CD4-positive, alpha-beta memory T cell (primary cell): ENCODE data around the gene TSHZ3. TPM values are rescaled to one million over a fixed set of nuclear protein-coding genes. Genes with fewer than 3 reads are reported as not detected.

Experiments
- CTCF ChIA-PET: fragments of 350-600 bp; sonication (Branson Sonifier 250); formaldehyde crosslinking; loops from one replicate; lab custom pipeline; 2021; ENCODE audit warnings: inconsistent platforms; ENCODE audit not compliant: partially characterized antibody; lab: Charles Lee
- POLR2A ChIA-PET: fragments of 350-600 bp; sonication (Branson Sonifier 250); formaldehyde crosslinking; loops from one replicate; lab custom pipeline; 2021; ENCODE audit not compliant: partially characterized antibody; lab: Charles Lee
- DNase-seq, 5 donors: peaks; one replicate each; pipeline versions ENCODE4 v3.0.0 to v3.0.0-alpha.2; 2020 to 2022; ENCODE audit warnings: mixed read lengths in 1 of 5
- H3K27ac ChIP-seq: one replicate; pipeline ENCODE4 v1.7.0; 2013; ENCODE audit warnings: low read depth, low read length
- H3K27me3 ChIP-seq: 2 replicates; pipeline ENCODE4 v1.7.0; 2013; ENCODE audit warnings: mild to moderate bottlenecking, low read length, moderate library complexity; ENCODE audit not compliant: insufficient read depth
- H3K36me3 ChIP-seq: 2 replicates; pipeline ENCODE4 v1.7.0; 2013; ENCODE audit warnings: mild to moderate bottlenecking, low read length, moderate library complexity; ENCODE audit not compliant: insufficient read depth
- H3K4me1 ChIP-seq: 2 replicates; pipeline ENCODE4 v1.7.0; 2013; ENCODE audit warnings: mild to moderate bottlenecking, low read length, moderate library complexity; ENCODE audit not compliant: insufficient read depth
- H3K4me3 ChIP-seq, 2 donors: one replicate each; pipeline ENCODE4 v1.7.0; 2013; ENCODE audit warnings: low read length in 2 of 2, mild to moderate bottlenecking in 1 of 2
- H3K9me3 ChIP-seq, 2 donors: one replicate each; pipeline ENCODE4 v1.7.0; 2013; ENCODE audit warnings: low read length in 2 of 2, control low read depth in 1 of 2; ENCODE audit not compliant: control insufficient read depth in 1 of 2
- H3K27ac Mint-ChIP-seq, 7 donors: one replicate each; pipeline ENCODE4 v1.8.0; 2020 to 2021; ENCODE audit warnings: mixed read lengths in 7 of 7, mild to moderate bottlenecking in 6 of 7, inconsistent platforms in 3 of 7, moderate library complexity in 3 of 7
- H3K27me3 Mint-ChIP-seq, 2 donors: one replicate each; pipeline ENCODE4 v1.8.0; 2020 to 2021; ENCODE audit warnings: mixed read lengths in 2 of 2
- H3K36me3 Mint-ChIP-seq, 2 donors: one replicate each; pipeline ENCODE4 v1.8.0; 2020 to 2021; ENCODE audit warnings: mixed read lengths in 2 of 2, inconsistent platforms in 1 of 2, mild to moderate bottlenecking in 1 of 2
- H3K4me1 Mint-ChIP-seq, 4 donors: one replicate each; pipeline ENCODE4 v1.8.0; 2020 to 2021; ENCODE audit warnings: mixed read lengths in 4 of 4, mild to moderate bottlenecking in 1 of 4
- H3K4me3 Mint-ChIP-seq, 8 donors: one replicate each; pipeline ENCODE4 v1.8.0; 2020 to 2021; ENCODE audit warnings: mixed read lengths in 8 of 8, mild to moderate bottlenecking in 7 of 8, moderate library complexity in 6 of 8, inconsistent platforms in 3 of 8
- H3K9me3 Mint-ChIP-seq, 8 donors: one replicate each; pipeline ENCODE4 v1.8.0; 2020 to 2021; ENCODE audit warnings: mixed read lengths in 8 of 8, mild to moderate bottlenecking in 5 of 8, inconsistent platforms in 3 of 8, moderate library complexity in 1 of 8
- intact Hi-C: fragments of 100-400 bp; cut with micrococcal nuclease; formaldehyde crosslinking; loops from one replicate; pipeline ENCODE4 v1.15.1; 2023
- polyA plus RNA-seq, 2 donors: library from polyadenylated mRNA; unstranded; fragments of 300-500 nt; fragmentation: Illumina TruSeq; gene quantifications; one replicate each; pipeline ENCODE4 v1.2.3, GENCODE V29; 2021
- total RNA-seq, 2 experiments: library from RNA; stranded (reverse); gene quantifications; one replicate each; pipeline ENCODE4 v1.2.3, GENCODE V29; 2021

The TSHZ3 gene
- total and polyA plus RNA-seq, 4 experiments from 2014 or later, result 0.24 to 0.57 (median 0.36) TPM

DNA sequence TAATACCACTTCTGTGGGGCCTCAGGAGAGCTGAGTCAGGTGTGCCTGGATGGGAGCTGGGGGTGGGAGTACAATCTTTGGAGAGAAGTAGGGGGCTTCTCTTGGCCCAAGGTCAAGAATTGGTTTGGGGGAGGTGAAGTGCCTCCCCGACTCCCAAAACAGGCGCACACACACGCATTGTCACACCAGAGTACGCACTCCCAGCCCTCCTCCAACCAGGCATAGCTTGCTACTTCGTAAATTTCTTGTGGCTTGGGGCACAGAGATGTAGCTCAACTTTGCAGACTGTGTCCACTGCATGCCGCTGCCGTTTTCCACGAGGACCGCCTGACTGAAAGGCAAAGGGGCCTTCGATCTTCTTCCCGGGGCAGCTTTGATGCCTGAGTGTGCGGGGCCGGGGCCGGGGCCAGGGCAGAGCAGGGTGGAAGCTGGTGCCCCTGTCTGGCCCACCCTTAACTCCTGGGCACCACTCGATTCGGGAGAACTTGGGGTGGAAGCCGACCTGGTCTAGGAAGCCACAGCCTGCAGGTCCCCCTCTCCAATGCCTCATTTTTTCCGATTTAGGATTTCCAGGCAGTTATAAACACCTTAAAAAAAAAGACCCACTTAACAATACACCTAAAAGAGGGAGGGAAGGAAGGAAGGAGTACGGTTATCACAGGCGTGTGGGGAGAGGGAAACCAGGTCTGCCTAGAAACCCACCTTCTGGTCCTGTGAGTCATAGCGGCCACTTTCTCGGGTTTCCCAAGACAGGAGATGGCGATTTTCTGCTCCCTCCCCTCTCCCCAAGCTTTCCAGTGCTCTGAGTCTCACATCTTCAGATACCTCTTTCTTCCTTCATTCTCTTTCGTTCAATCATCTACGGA, 5.8 kb upstream of the TSHZ3 start:
- Mint-ChIP-seq H3K27me3 (peaks cover 53 to 70% of the 10 kb centered on the region in 2 donors), H3K27ac (no peak overlapping the region), H3K4me3 (peak overlapping the region in 5 of 8 donors; percentile 21 to 59 (median 38)), H3K36me3 (peaks cover 0 to 3% of the 10 kb centered on the region in 2 donors), H3K4me1 (peaks cover 36 to 59% (median 46%) of the 10 kb centered on the region in 4 donors), H3K9me3 (peaks cover 0 to 6% (median 0%) of the 10 kb centered on the region in 8 donors)
- Histone ChIP-seq H3K9me3 (no peaks in the 10 kb centered on the region), H3K4me3 (no peak overlapping the region), H3K36me3 (no peaks in the 10 kb centered on the region), H3K27ac (no peak overlapping the region), H3K27me3 (peaks cover 51% of the 10 kb centered on the region), H3K4me1 (peaks cover 50% of the 10 kb centered on the region)
- ChIA-PET POLR2A (interaction anchor here (3.1 kb wide), 1 partner anchor 14 kb away, joined by 13 read pairs; no protein-coding TSS in a partner anchor), CTCF (interaction anchor here (0.8 to 4.7 kb wide), 10 partner anchors 9 to 869 kb away, joined by 3 to 41 read pairs (median 4); no protein-coding TSS in a partner anchor)
- intact Hi-C loops, result loop anchor here (5.0 to 10.0 kb wide), 3 partner anchors 673 to 1227 kb away; partner anchors contain the start of gene PDCD5
- DNase-seq, result no peak

DNA sequence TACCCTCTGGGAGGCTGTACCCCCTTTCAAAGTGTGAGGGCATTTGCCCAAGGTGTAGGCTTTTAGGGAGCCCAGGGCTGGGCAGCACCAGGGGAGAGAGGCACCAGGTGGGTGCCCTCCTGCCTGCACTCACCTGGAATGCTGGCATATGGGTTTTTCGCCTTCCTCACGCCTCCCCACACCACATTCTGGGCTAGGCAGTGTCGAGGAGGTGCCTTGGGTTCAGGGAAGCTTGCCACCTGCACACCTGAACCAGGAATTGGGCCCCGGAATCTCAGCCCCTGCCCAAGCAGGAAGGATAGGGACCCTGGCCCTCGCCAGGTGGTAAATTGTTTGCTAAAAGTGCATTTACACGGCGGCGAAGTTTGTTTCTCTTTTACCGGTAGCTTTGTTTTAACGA, 5.1 kb upstream of the TSHZ3 start:
- Histone ChIP-seq H3K27ac (no peak overlapping the region), H3K4me3 (no peak overlapping the region), H3K36me3 (no peaks in the 10 kb centered on the region), H3K4me1 (peaks cover 50% of the 10 kb centered on the region), H3K27me3 (peaks cover 51% of the 10 kb centered on the region), H3K9me3 (no peaks in the 10 kb centered on the region)
- Mint-ChIP-seq H3K27ac (peak overlapping the region in 1 of 7 donors; percentile 47), H3K4me3 (peak overlapping the region in 5 of 8 donors; percentile 26 to 63 (median 47)), H3K4me1 (peaks cover 36 to 59% (median 46%) of the 10 kb centered on the region in 4 donors), H3K27me3 (peaks cover 52 to 64% of the 10 kb centered on the region in 2 donors), H3K9me3 (peaks cover 0 to 6% (median 0%) of the 10 kb centered on the region in 8 donors), H3K36me3 (peaks cover 0 to 3% of the 10 kb centered on the region in 2 donors)
- DNase-seq, result no peak
- POLR2A ChIA-PET, result interaction anchor here (3.1 kb wide), 1 partner anchor 14 kb away, joined by 13 read pairs; no protein-coding TSS in a partner anchor
- CTCF ChIA-PET, result interaction anchor here (1.3 to 4.7 kb wide), 6 partner anchors 14 to 870 kb away, joined by 3 to 41 read pairs (median 5); no protein-coding TSS in a partner anchor
- intact Hi-C loops, result loop anchor here (5.0 to 10.0 kb wide), 2 partner anchors 870 to 1228 kb away; partner anchors contain the start of gene PDCD5

DNA sequence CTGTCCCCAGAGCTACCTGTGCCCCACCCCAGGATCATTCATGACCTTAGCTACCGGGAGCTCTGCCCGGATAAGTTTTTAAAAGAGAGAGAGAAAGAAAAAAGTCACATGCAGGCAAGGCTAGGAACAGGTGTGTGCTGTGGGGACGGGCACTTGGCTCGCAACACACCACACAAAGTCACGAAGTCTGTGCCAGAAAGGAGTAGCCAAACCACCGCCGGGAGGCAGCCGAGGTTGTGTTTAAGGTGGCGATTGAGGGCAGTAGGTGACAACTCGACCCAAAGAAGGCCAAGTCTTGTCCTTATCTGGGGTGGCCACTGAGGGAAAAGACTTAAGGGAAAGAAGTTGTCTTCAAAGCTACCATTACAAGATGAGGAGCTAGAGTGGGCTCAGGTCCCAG, 4.6 kb upstream of the TSHZ3 start:
- H3K27me3 ChIP-seq, result peaks cover 51% of the 10 kb centered on the region
- H3K4me3 ChIP-seq, result no peak overlapping the region
- H3K9me3 ChIP-seq, result no peaks in the 10 kb centered on the region
- POLR2A ChIA-PET, result interaction anchor here (3.1 kb wide), 1 partner anchor 13 kb away, joined by 13 read pairs; no protein-coding TSS in a partner anchor
- CTCF ChIA-PET, result interaction anchor here (1.3 to 4.7 kb wide), 5 partner anchors 13 to 870 kb away, joined by 3 to 26 read pairs (median 4); no protein-coding TSS in a partner anchor
- peaks cover 50% of the 10 kb centered on the region for H3K4me1 ChIP-seq
- Mint-ChIP-seq H3K36me3 (peaks cover 0 to 3% of the 10 kb centered on the region in 2 donors), H3K4me1 (peaks cover 36 to 59% (median 46%) of the 10 kb centered on the region in 4 donors), H3K27ac (peak overlapping the region in 1 of 7 donors; percentile 47), H3K9me3 (peaks cover 0 to 6% (median 0%) of the 10 kb centered on the region in 8 donors), H3K4me3 (peak overlapping the region in 6 of 8 donors; percentile 13 to 67 (median 54)), H3K27me3 (peaks cover 50 to 60% of the 10 kb centered on the region in 2 donors)
- no peak overlapping the region for H3K27ac ChIP-seq
- DNase-seq, result no peak
- no peaks in the 10 kb centered on the region for H3K36me3 ChIP-seq
- intact Hi-C loops, result loop anchor here (5.0 to 10.0 kb wide), 2 partner anchors 871 to 1228 kb away; partner anchors contain the start of gene PDCD5

DNA sequence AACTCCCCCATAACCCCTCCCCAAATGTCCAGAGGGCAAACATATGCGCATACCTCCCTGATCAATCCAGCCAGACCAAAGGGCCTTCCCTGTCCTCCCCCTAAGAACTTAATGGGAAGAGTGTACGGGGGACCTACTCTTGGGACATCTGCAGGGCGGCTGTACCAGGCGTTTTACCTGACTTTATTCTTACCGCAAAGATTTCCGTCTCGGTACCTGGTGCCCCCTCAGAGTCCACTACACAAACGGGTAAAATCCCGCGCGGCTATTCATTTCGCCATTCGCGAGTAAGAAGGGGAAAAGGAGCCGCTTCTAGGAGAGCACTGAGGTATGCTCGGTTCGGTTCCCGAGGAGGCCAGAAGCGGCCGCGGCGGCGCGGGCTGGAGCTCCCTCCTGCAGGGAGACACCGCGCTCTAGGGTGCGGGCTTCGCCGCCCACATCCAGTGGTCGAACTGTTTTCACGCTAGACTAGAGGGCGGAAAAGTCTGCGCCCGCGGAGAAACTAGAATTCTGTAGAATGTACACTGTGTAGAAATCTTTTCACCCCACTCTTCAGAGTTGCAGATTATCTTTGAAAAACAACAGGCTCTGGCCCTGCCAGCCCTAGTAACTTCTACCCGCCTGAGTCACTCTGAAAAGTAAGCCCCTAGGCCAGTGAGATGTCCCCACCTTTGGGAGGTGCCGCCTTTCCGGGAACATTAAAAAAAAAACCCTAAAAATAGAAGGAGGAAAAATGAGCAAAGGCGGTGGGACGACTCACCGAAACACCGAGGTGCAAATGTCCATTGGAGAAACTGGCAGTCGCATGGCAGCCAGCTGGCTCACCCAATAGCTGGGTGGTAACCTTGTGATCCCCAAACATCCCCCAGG, 3.8 kb upstream of the TSHZ3 start:
- Mint-ChIP-seq H3K4me1 (peaks cover 39 to 64% (median 51%) of the 10 kb centered on the region in 4 donors), H3K4me3 (peak overlapping the region in 7 of 8 donors; percentile 57 to 88 (median 71)), H3K9me3 (peaks cover 0 to 6% (median 0%) of the 10 kb centered on the region in 8 donors), H3K27ac (peak overlapping the region in 1 of 7 donors; percentile 55), H3K27me3 (peaks cover 44 to 58% of the 10 kb centered on the region in 2 donors), H3K36me3 (peaks cover 0 to 3% of the 10 kb centered on the region in 2 donors)
- intact Hi-C loops, result loop anchor here (5.0 to 10.0 kb wide), 2 partner anchors 872 to 1229 kb away; partner anchors contain the start of gene PDCD5
- no peaks in the 10 kb centered on the region for H3K36me3 ChIP-seq
- ChIA-PET CTCF (interaction anchor here (1.4 kb wide), 1 partner anchor 13 kb away, joined by 4 read pairs; no protein-coding TSS in a partner anchor), POLR2A (no interaction called here)
- H3K9me3 ChIP-seq, result no peaks in the 10 kb centered on the region
- no peak for DNase-seq
- H3K27ac ChIP-seq, result no peak overlapping the region
- no peak overlapping the region for H3K4me3 ChIP-seq
- H3K27me3 ChIP-seq, result peaks cover 51% of the 10 kb centered on the region
- peaks cover 56% of the 10 kb centered on the region for H3K4me1 ChIP-seq

DNA sequence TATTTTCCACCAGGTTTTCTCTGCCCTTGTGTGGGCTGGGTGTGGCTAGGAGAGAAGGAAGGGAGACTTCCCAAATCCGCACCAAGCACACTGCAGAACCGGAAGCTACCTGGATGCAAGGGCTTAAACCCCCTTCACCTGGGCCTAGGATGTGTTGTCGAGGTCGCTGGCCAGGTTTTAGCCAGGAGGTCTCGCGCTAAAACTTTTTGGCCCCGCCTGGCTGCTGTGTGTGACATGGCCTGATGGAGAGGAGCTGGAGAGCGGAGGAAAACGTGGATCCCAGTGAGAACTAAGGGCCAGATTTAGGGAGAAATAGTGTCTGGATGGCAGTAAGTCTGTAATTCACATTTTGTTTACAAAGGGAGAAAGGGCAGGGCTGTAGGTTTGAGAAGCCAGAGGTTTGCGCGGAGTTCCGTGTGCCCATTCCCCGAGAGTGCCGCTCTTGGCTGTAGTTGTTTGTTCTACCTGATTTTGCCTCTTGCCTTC, 3.1 kb upstream of the TSHZ3 start:
- no peak for DNase-seq
- H3K9me3 Mint-ChIP-seq, result peaks cover 0 to 6% (median 0%) of the 10 kb centered on the region in 8 donors
- ChIA-PET CTCF (no interaction called here), POLR2A (no interaction called here)
- intact Hi-C loops, result loop anchor here (5.0 to 10.0 kb wide), 2 partner anchors 872 to 1230 kb away; partner anchors contain the start of gene PDCD5
- Histone ChIP-seq H3K4me1 (peaks cover 61% of the 10 kb centered on the region), H3K27me3 (peaks cover 58% of the 10 kb centered on the region), H3K9me3 (no peaks in the 10 kb centered on the region), H3K27ac (no peak overlapping the region), H3K4me3 (peak overlapping the region in 1 of 2 donors; percentile 55), H3K36me3 (no peaks in the 10 kb centered on the region)
- H3K27me3 Mint-ChIP-seq, result peaks cover 41 to 60% of the 10 kb centered on the region in 2 donors
- H3K27ac Mint-ChIP-seq, result peak overlapping the region in 1 of 7 donors; percentile 55
- peaks cover 0 to 3% of the 10 kb centered on the region in 2 donors for H3K36me3 Mint-ChIP-seq
- peak overlapping the region; percentile 62 to 88 (median 80) for H3K4me3 Mint-ChIP-seq
- peaks cover 40 to 67% (median 54%) of the 10 kb centered on the region in 4 donors for H3K4me1 Mint-ChIP-seq

GRCh38 chr19:31351855-31352195, 2.6 kb upstream of the TSHZ3 start:
- Histone ChIP-seq H3K27ac (no peak overlapping the region), H3K9me3 (no peaks in the 10 kb centered on the region), H3K4me1 (peaks cover 60% of the 10 kb centered on the region), H3K27me3 (peaks cover 62% of the 10 kb centered on the region), H3K36me3 (no peaks in the 10 kb centered on the region), H3K4me3 (peak overlapping the region in 1 of 2 donors; percentile 55)
- ChIA-PET POLR2A (no interaction called here), CTCF (no interaction called here)
- peaks cover 0 to 3% of the 10 kb centered on the region in 2 donors for H3K36me3 Mint-ChIP-seq
- peak overlapping the region; percentile 76 to 92 (median 80) for H3K4me3 Mint-ChIP-seq
- peaks cover 40 to 63% (median 52%) of the 10 kb centered on the region in 4 donors for H3K4me1 Mint-ChIP-seq
- peak overlapping the region in 1 of 7 donors; percentile 55 for H3K27ac Mint-ChIP-seq
- peaks cover 41 to 59% of the 10 kb centered on the region in 2 donors for H3K27me3 Mint-ChIP-seq
- intact Hi-C loops, result loop anchor here (5.0 to 10.0 kb wide), 2 partner anchors 873 to 1230 kb away; partner anchors contain the start of gene PDCD5
- H3K9me3 Mint-ChIP-seq, result peaks cover 0 to 6% (median 0%) of the 10 kb centered on the region in 8 donors
- no peak for DNase-seq
